ENCODE results near the gene TMEM178B.

The TMEM178B gene

DNA sequence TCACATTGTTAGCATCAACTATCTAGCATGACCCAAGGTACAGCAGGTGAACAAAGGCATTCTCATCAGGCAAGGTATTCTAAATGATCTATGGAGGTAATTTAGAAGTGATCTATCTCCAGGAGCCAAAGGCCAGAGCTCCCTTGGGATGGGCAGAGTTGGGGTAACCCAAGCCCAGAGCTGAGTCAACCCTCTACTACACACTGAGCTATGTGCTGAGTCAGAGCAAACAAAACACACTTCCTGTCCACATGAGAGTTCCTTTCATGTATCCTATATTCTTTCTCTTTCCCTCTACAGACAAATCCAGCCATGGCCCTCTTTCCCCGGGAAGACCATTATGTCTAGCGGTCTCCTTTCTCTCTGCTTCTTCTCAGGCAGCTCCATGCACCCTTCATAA, 409.2 kb downstream of the TMEM178B start:
- POLR2A ChIA-PET: no interaction called here
- CTCF ChIA-PET: no interaction called here

DNA sequence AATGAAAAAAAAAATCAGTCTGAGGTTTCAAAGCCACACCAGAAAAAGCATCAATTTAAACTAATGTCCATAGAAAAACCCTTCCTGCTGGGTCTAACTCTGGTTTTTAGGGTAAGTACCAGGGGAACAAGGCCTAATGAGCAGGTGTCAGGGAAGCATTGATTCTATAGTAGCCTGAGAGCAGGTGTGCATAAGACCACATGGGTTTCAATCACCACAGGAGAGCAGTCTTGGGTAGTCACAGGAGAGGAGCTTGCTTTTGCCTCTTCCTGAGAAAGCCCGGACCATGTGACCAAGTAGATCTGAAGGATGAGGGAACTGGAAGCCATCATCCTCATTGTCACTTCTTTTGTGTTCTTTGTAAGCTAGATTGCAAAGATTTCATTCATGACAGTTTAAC, 411.0 kb downstream of the TMEM178B start:
- no peaks in the 10 kb centered on the region for H3K36me3 ChIP-seq (ENCODE audit: control insufficient read depth in 2 of 2, insufficient read depth in 1 of 2, low read length in 2 of 2)
- CTCF ChIA-PET: interaction anchor here (0.7 kb wide), 1 partner anchor 9 kb away, joined by 3 read pairs; no protein-coding TSS in a partner anchor

More for the DNA sequence above, 409.2 kb downstream of the TMEM178B start:
- H3K9me3 ChIP-seq (ENCODE audit: control insufficient read depth, insufficient read depth, low read depth, low read length): no peaks in the 10 kb centered on the region
- no peaks in the 10 kb centered on the region for H3K4me1 ChIP-seq (ENCODE audit: control insufficient read depth, insufficient read depth, low read length)
- H3K4me3 ChIP-seq (ENCODE audit: low read depth, low read length): no peak overlapping the region
- TF ChIP-seq ZNF747 (tag by site-specific recombination; IDR thresholded peaks at IDR 0.05) (no peak), ZNF473 (tag by site-specific recombination; IDR thresholded peaks at IDR 0.05) (no peak), ZNF561 (tag by site-specific recombination; IDR thresholded peaks at IDR 0.05; ENCODE audit: borderline replicate concordance) (no peak), ZNF48 (tag by site-specific recombination; IDR thresholded peaks at IDR 0.05) (no peak), ZNF776 (tag by site-specific recombination; IDR thresholded peaks at IDR 0.05; ENCODE audit: borderline replicate concordance) (no peak), ZNF341 (tag by site-specific recombination; IDR thresholded peaks at IDR 0.05; ENCODE audit: low read depth) (no peak)
- TF ChIP-seq, protein P1, sequence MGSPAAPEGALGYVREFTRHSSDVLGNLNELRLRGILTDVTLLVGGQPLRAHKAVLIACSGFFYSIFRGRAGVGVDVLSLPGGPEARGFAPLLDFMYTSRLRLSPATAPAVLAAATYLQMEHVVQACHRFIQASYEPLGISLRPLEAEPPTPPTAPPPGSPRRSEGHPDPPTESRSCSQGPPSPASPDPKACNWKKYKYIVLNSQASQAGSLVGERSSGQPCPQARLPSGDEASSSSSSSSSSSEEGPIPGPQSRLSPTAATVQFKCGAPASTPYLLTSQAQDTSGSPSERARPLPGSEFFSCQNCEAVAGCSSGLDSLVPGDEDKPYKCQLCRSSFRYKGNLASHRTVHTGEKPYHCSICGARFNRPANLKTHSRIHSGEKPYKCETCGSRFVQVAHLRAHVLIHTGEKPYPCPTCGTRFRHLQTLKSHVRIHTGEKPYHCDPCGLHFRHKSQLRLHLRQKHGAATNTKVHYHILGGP (tag by site-specific recombination; IDR thresholded peaks at IDR 0.05): no peak
- TF ChIP-seq, protein P2, sequence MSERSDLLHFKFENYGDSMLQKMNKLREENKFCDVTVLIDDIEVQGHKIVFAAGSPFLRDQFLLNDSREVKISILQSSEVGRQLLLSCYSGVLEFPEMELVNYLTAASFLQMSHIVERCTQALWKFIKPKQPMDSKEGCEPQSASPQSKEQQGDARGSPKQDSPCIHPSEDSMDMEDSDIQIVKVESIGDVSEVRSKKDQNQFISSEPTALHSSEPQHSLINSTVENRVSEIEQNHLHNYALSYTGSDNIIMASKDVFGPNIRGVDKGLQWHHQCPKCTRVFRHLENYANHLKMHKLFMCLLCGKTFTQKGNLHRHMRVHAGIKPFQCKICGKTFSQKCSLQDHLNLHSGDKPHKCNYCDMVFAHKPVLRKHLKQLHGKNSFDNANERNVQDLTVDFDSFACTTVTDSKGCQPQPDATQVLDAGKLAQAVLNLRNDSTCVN (tag by site-specific recombination; optimal IDR thresholded peaks at IDR 0.05): no peak
- H3K27ac ChIP-seq (ENCODE audit: extremely low read depth, low read depth, low read length): no peak overlapping the region
- H3K36me3 ChIP-seq (ENCODE audit: control insufficient read depth in 2 of 2, insufficient read depth in 1 of 2, low read length in 2 of 2): no peaks in the 10 kb centered on the region

DNA sequence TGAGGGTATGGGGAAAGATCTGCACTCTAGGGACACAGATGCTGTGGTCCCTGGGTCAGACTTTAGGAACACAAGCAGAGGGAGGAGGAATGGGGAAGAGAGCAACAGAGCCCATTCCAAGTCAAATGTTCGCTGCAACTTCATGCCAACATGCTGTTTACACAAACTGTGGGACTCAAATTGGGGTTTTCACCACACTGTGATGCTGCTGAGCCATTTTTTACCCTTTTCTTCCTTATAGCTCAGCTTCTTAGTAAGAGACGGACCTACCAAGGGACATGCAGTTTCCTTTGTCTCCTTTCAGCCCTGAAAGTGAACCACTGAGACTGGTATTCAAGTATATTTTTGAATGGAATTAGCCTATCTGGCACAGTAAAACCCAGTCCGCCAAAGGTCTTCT, 413.1 kb downstream of the TMEM178B start:
- TF ChIP-seq, protein P3, sequence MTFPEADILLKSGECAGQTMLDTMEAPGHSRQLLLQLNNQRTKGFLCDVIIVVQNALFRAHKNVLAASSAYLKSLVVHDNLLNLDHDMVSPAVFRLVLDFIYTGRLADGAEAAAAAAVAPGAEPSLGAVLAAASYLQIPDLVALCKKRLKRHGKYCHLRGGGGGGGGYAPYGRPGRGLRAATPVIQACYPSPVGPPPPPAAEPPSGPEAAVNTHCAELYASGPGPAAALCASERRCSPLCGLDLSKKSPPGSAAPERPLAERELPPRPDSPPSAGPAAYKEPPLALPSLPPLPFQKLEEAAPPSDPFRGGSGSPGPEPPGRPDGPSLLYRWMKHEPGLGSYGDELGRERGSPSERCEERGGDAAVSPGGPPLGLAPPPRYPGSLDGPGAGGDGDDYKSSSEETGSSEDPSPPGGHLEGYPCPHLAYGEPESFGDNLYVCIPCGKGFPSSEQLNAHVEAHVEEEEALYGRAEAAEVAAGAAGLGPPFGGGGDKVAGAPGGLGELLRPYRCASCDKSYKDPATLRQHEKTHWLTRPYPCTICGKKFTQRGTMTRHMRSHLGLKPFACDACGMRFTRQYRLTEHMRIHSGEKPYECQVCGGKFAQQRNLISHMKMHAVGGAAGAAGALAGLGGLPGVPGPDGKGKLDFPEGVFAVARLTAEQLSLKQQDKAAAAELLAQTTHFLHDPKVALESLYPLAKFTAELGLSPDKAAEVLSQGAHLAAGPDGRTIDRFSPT (tag by site-specific recombination; IDR thresholded peaks at IDR 0.05): no peak
- no peak for TF ChIP-seq ZNF76 (tag by site-specific recombination; IDR thresholded peaks at IDR 0.05; ENCODE audit: borderline replicate concordance, low read depth)
- TF ChIP-seq REPIN1 (tag by site-specific recombination; IDR thresholded peaks at IDR 0.05; ENCODE audit: low read depth): no peak
- no peak for TF ChIP-seq KLF9 (tag by site-specific recombination; IDR thresholded peaks at IDR 0.05; ENCODE audit: low read depth)
- no peak for TF ChIP-seq EGR2 (tag by site-specific recombination; IDR thresholded peaks at IDR 0.05; ENCODE audit: low read depth)
- TF ChIP-seq, protein P1 (tag by site-specific recombination; IDR thresholded peaks at IDR 0.05): no peak
- no peak for TF ChIP-seq ZFP69B (tag by site-specific recombination; IDR thresholded peaks at IDR 0.05)
- no peak for TF ChIP-seq ZNF416 (tag by site-specific recombination; IDR thresholded peaks at IDR 0.05)
- no peak for TF ChIP-seq ZNF610 (tag by site-specific recombination; IDR thresholded peaks at IDR 0.05; ENCODE audit: borderline replicate concordance)
- TF ChIP-seq, protein P2 (tag by site-specific recombination; optimal IDR thresholded peaks at IDR 0.05): no peak
- TF ChIP-seq, protein P4, sequence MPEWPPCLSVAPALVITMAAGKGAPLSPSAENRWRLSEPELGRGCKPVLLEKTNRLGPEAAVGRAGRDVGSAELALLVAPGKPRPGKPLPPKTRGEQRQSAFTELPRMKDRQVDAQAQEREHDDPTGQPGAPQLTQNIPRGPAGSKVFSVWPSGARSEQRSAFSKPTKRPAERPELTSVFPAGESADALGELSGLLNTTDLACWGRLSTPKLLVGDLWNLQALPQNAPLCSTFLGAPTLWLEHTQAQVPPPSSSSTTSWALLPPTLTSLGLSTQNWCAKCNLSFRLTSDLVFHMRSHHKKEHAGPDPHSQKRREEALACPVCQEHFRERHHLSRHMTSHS (tag by site-specific recombination; IDR thresholded peaks at IDR 0.05): no peak
- no peak for TF ChIP-seq KLF1 (tag by site-specific recombination; IDR thresholded peaks at IDR 0.05)
- TF ChIP-seq ZBTB17 (tag by site-specific recombination; IDR thresholded peaks at IDR 0.05): no peak
- Histone ChIP-seq H3K4me3 (ENCODE audit: low read depth, low read length) (no peak overlapping the region), H3K9me3 (ENCODE audit: control insufficient read depth, insufficient read depth, low read depth, low read length) (no peaks in the 10 kb centered on the region), H3K4me1 (ENCODE audit: control insufficient read depth, insufficient read depth, low read length) (no peaks in the 10 kb centered on the region), H3K27ac (ENCODE audit: extremely low read depth, low read depth, low read length) (no peak overlapping the region), H3K36me3 (ENCODE audit: control insufficient read depth in 2 of 2, insufficient read depth in 1 of 2, low read length in 2 of 2) (no peaks in the 10 kb centered on the region)
- CTCF ChIA-PET: no interaction called here
- POLR2A ChIA-PET: no interaction called here

More for the DNA sequence above, 411.0 kb downstream of the TMEM178B start:
- Histone ChIP-seq H3K9me3 (ENCODE audit: control insufficient read depth, insufficient read depth, low read depth, low read length) (no peaks in the 10 kb centered on the region), H3K4me1 (ENCODE audit: control insufficient read depth, insufficient read depth, low read length) (no peaks in the 10 kb centered on the region), H3K4me3 (ENCODE audit: low read depth, low read length) (no peak overlapping the region), H3K27ac (ENCODE audit: extremely low read depth, low read depth, low read length) (no peak overlapping the region)
- POLR2A ChIA-PET: no interaction called here
- TF ChIP-seq KLF7 (tag by site-specific recombination; IDR thresholded peaks at IDR 0.05; ENCODE audit: borderline replicate concordance) (no peak), ZNF157 (tag by site-specific recombination; IDR thresholded peaks at IDR 0.05) (no peak), ZNF76 (tag by site-specific recombination; IDR thresholded peaks at IDR 0.05; ENCODE audit: borderline replicate concordance, low read depth) (no peak), SCRT2 (tag by site-specific recombination; IDR thresholded peaks at IDR 0.05) (no peak), OSR2 (tag by site-specific recombination; IDR thresholded peaks at IDR 0.05) (no peak), HOXA7 (CRISPR knock-in tag; IDR thresholded peaks at IDR 0.05; ENCODE audit: borderline replicate concordance) (no peak)
